GM12801 (cell line): ENCODE measurements around the gene ASTE1.

Source experiments
- CTCF ChIP-seq: IDR thresholded peaks from one replicate; pipeline ENCODE4 v1.5.1; 2011; ENCODE audit warnings: control low read depth; ENCODE audit not compliant: insufficient read length; ENCODE audit errors: extremely low read depth

The ASTE1 gene

GRCh38 chr3:130981469-130981868 is 45.2 kb downstream of the ASTE1 start:
- no peak for TF ChIP-seq CTCF

GRCh38 chr3:130979117-130979516 is 47.5 kb downstream of the ASTE1 start:
- TF ChIP-seq CTCF, result no peak

GRCh38 chr3:130976706-130977105 is 49.9 kb downstream of the ASTE1 start:
- TF ChIP-seq CTCF, result no peak

GRCh38 chr3:130975251-130975650 is 51.4 kb downstream of the ASTE1 start:
- TF ChIP-seq CTCF, result no peak

- TF ChIP-seq CTCF, result no peak
These were observed 52.4 kb downstream of the ASTE1 start for GRCh38 chr3:130974201-130974600.

- TF ChIP-seq CTCF, result no peak
These were observed 53.2 kb downstream of the ASTE1 start for GRCh38 chr3:130973406-130973805.

GRCh38 chr3:130971208-130971607 is 55.4 kb downstream of the ASTE1 start:
- TF ChIP-seq CTCF, result no peak

- no peak for TF ChIP-seq CTCF
These were observed 57.0 kb downstream of the ASTE1 start for GRCh38 chr3:130969621-130970020.
